ENCODE measurements around the gene IQCN. TPM values are rescaled to one million over a fixed set of nuclear protein-coding genes. Genes with fewer than 3 reads are reported as not detected.
"Not testable (repeated sequence)": the region's sequence is repeated elsewhere in the genome, so short reads cannot be mapped to it uniquely, and the experiment has no call there.

The IQCN gene
- total RNA-seq, 3 donors from 2014 or later (not counting 1 experiment from before 2014, with no cell fraction given): 13.7 to 19.4 (median 15.6) TPM

DNA sequence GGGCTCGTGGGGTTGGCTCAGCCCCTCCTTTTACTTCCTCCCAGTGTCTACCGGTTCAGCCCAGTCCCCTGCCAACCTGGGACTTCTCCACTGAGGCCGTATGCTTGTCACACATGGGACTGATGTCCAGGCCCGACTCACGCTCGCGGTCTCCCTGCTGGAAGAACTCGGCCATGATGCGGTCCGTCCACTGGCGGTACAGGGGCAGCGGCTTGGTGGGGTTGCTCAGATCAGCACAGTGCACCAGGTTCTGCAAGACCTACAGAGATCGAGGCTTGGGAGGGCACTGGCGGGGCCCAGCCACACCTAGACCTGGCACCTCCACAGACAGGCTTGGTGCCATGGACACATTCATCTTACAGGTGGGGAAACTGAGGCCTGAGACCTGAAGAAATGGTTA lies 62.6 kb downstream of the IQCN start:
- intact Hi-C loops (cut with micrococcal nuclease): no loop called here
- no peaks in the 10 kb centered on the region for H3K9me3 ChIP-seq (ENCODE audit: control insufficient read depth, insufficient read depth, low read length)
- H3K4me1 Mint-ChIP-seq: no peaks in the 10 kb centered on the region
- peaks cover 2% of the 10 kb centered on the region for H3K27me3 ChIP-seq (ENCODE audit: control insufficient read depth, insufficient read depth, low read length)
- no peak overlapping the region for H3K4me3 ChIP-seq (ENCODE audit: low read length)
- TF ChIP-seq, protein P1, sequence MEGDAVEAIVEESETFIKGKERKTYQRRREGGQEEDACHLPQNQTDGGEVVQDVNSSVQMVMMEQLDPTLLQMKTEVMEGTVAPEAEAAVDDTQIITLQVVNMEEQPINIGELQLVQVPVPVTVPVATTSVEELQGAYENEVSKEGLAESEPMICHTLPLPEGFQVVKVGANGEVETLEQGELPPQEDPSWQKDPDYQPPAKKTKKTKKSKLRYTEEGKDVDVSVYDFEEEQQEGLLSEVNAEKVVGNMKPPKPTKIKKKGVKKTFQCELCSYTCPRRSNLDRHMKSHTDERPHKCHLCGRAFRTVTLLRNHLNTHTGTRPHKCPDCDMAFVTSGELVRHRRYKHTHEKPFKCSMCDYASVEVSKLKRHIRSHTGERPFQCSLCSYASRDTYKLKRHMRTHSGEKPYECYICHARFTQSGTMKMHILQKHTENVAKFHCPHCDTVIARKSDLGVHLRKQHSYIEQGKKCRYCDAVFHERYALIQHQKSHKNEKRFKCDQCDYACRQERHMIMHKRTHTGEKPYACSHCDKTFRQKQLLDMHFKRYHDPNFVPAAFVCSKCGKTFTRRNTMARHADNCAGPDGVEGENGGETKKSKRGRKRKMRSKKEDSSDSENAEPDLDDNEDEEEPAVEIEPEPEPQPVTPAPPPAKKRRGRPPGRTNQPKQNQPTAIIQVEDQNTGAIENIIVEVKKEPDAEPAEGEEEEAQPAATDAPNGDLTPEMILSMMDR (IDR thresholded peaks at IDR 0.05): no peak
- peaks cover 4 to 12% of the 10 kb centered on the region in 2 donors for H3K27me3 Mint-ChIP-seq (ENCODE audit: low read depth in 2 of 2)
- H3K36me3 Mint-ChIP-seq: no peaks in the 10 kb centered on the region
- no peak overlapping the region for H3K4me3 Mint-ChIP-seq
- H3K27ac ChIP-seq (ENCODE audit: low read length): no peak overlapping the region
- no peaks in the 10 kb centered on the region for H3K36me3 ChIP-seq (ENCODE audit: control insufficient read depth, insufficient read depth, low read length)
- H3K9me3 Mint-ChIP-seq: no peaks in the 10 kb centered on the region
- DNase-seq: no peak
- ATAC-seq: no peak
- H3K4me1 ChIP-seq (ENCODE audit: control insufficient read depth, insufficient read depth, low read length): no peaks in the 10 kb centered on the region
- H3K27ac Mint-ChIP-seq: no peak overlapping the region
- 70% methylated on average over 14 of the region's 14 CpGs for WGBS (ENCODE audit: insufficient coverage)

DNA sequence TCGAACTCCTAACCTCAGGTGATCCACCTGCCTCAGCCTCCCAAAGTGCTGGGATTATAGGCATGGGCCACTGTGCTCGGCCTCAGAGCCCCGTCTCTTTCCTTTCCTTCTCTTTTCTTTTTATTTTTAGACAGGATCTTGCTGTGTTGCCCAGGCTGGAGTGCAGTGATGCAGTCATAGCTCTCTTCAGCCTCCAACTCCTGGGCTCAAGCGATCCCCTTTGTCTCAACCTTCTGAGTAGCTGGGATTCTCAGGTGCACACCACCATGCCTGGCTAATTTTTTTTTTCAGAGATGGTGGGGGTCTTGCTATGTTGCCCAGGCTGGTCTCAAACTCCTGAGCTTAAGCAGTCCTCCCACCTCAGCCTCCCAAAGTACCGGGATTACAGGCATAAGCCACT lies 64.3 kb downstream of the IQCN start:
- H3K27me3 Mint-ChIP-seq (ENCODE audit: low read depth in 2 of 2): peaks cover 4 to 12% of the 10 kb centered on the region in 2 donors
- H3K36me3 ChIP-seq (ENCODE audit: control insufficient read depth, insufficient read depth, low read length); H3K4me3 Mint-ChIP-seq; DNase-seq; H3K27ac Mint-ChIP-seq; ATAC-seq; H3K36me3 Mint-ChIP-seq; H3K9me3 ChIP-seq (ENCODE audit: control insufficient read depth, insufficient read depth, low read length); H3K27me3 ChIP-seq (ENCODE audit: control insufficient read depth, insufficient read depth, low read length); H3K4me1 ChIP-seq (ENCODE audit: control insufficient read depth, insufficient read depth, low read length); H3K4me1 Mint-ChIP-seq; H3K27ac ChIP-seq (ENCODE audit: low read length); intact Hi-C loops (cut with micrococcal nuclease); H3K4me3 ChIP-seq (ENCODE audit: low read length); H3K9me3 Mint-ChIP-seq: not testable (repeated sequence)
- 84% methylated on average over 5 of the region's 5 CpGs for WGBS (ENCODE audit: insufficient coverage)

DNA sequence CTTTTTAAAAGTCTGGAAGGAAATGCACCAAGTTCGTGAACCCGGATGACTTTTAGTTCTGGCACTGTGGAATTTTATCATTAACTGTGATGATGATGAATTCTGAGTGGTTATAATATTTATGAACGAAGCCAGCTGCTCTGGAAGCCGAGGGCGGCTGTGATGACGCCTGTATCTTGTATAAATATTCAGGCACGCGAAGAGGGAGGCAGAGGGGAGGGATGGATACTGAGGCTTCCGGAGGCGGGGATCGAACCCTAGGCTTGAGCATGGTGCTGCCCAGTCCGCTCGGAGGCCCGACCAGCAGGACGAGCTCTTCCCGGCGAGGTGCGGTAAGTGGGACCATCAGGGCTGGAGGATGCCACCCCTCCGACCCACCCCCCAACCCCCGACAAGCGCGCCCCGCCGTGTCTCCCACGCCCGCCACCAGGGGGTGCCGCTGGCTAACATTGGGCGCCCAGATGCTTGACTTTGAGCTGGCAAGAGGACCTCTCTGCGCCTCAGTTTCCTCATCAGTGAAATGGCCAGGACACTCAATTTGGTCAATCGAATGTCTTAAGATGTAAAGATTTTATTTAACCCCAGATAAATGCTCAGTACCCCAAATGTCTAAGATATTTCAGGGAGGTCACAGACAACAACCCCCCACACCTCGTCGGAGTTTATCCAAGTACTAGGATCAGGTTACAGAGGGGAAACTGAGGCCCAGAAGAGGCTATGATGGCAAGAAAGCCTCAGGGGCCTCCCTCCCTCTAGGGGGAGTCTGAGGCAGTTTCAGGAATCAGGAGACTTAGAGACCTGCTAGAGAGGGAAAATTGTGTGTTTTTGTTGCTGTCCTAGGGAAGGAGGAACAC lies 65.9 kb downstream of the IQCN start:
- ATAC-seq (no peak), DNase-seq (peak; percentile 40 to 71)
- Histone ChIP-seq H3K4me3 (ENCODE audit: low read length) (no peak overlapping the region), H3K27ac (ENCODE audit: low read length) (no peak overlapping the region), H3K9me3 (ENCODE audit: control insufficient read depth, insufficient read depth, low read length) (no peaks in the 10 kb centered on the region), H3K27me3 (ENCODE audit: control insufficient read depth, insufficient read depth, low read length) (peaks cover 2% of the 10 kb centered on the region), H3K4me1 (ENCODE audit: control insufficient read depth, insufficient read depth, low read length) (peaks cover 18% of the 10 kb centered on the region), H3K36me3 (ENCODE audit: control insufficient read depth, insufficient read depth, low read length) (no peaks in the 10 kb centered on the region)
- peaks cover 11 to 13% of the 10 kb centered on the region in 2 donors for H3K4me1 Mint-ChIP-seq
- no peaks in the 10 kb centered on the region for H3K36me3 Mint-ChIP-seq
- WGBS (ENCODE audit: insufficient coverage): 29% methylated on average over 31 of the region's 32 CpGs
- no peak overlapping the region for H3K27ac Mint-ChIP-seq
- H3K4me3 Mint-ChIP-seq: no peak overlapping the region
- TF ChIP-seq, protein P1 (IDR thresholded peaks at IDR 0.05): peak; percentile 71
- intact Hi-C loops (cut with micrococcal nuclease): loop anchor here (1.0 kb wide), 1 partner anchor 120 kb away; no protein-coding TSS in a partner anchor
- no peaks in the 10 kb centered on the region for H3K9me3 Mint-ChIP-seq
- peaks cover 4 to 12% of the 10 kb centered on the region in 2 donors for H3K27me3 Mint-ChIP-seq (ENCODE audit: low read depth in 2 of 2)

Other genes with a start within 250 kb of the IQCN start
- gene IL12RB1, start 187.5 kb downstream of the IQCN start, total RNA-seq: 100 to 1,000 TPM in 1 of 3 donors, 10 to 100 TPM in 2; 90.1 to 105 (median 95.7) TPM
- gene MAST3, start 176.7 kb downstream of the IQCN start, total RNA-seq: 100 to 1,000 TPM in 2 of 3 donors, 10 to 100 TPM in 1; 84.5 to 101 (median 101) TPM
- gene PIK3R2, start 121.3 kb downstream of the IQCN start, total RNA-seq: 10 to 100 TPM; 12.3 to 26.4 (median 16.0) TPM
- 100 to 1,000 TPM in 1 of 3 donors, 10 to 100 TPM in 2; 38.2 to 109 (median 89.5) TPM for gene IFI30, start 100.6 kb downstream of the IQCN start, total RNA-seq
- gene MPV17L2, start 81.2 kb downstream of the IQCN start, total RNA-seq: 1 to 10 TPM; 4.1 to 5.6 (median 4.5) TPM
- gene RAB3A, start 70.4 kb downstream of the IQCN start, total RNA-seq: 1 to 10 TPM; 5.2 to 7.8 (median 7.6) TPM
- not detected for gene PDE4C, start 48.0 kb downstream of the IQCN start, total RNA-seq
- gene JUND, start 7.2 kb upstream of the IQCN start, total RNA-seq: 1,000 to 10,000 TPM; 1,182 to 2,122 (median 1,520) TPM
- gene LSM4, start 48.6 kb upstream of the IQCN start, total RNA-seq: 10 to 100 TPM; 42.4 to 60.8 (median 44.8) TPM
- gene PGPEP1, start 66.1 kb upstream of the IQCN start, total RNA-seq: 10 to 100 TPM; 69.1 to 73.3 (median 71.0) TPM
- 1 to 10 TPM in 1 of 3 donors, under 1 TPM in 1, not detected in 1; 0.85 to 1.5 TPM for gene GDF15, start 111.7 kb upstream of the IQCN start, total RNA-seq
- 10 to 100 TPM in 2 of 3 donors, 1 to 10 TPM in 1; 3.9 to 28.2 (median 12.0) TPM for gene LRRC25, start 123.2 kb upstream of the IQCN start, total RNA-seq
- 100 to 1,000 TPM; 137 to 169 (median 158) TPM for gene SSBP4, start 144.9 kb upstream of the IQCN start, total RNA-seq
- gene ISYNA1, start 163.7 kb upstream of the IQCN start, total RNA-seq: 10 to 100 TPM; 39.7 to 53.6 (median 40.1) TPM
- gene ELL, start 247.6 kb upstream of the IQCN start, total RNA-seq: 10 to 100 TPM; 61.1 to 64.3 (median 63.8) TPM